HEK293 (cell line): Measurements from ENCODE around the gene HOXA3.
A peak's percentile ranks its signal among the peaks of the same experiment; 100 is the strongest.

ENCODE experiments used
- CTCF ChIA-PET: fragments of 350-600 bp; formaldehyde crosslinking; extraction: SDS; loops from one replicate; lab custom pipeline; 2021; ENCODE audit warnings: antibody characterized with exemption; lab: Yijun Ruan, JAX
- POLR2A ChIA-PET: fragments of 300-600 bp; formaldehyde crosslinking; extraction: SDS; loops from one replicate; lab custom pipeline; 2020; ENCODE audit warnings: antibody characterized with exemption, inconsistent platforms; lab: Yijun Ruan, JAX
- H3K27ac ChIP-seq: fragments of 200-500 bp; sonication (Bioruptor generic); 2 replicates; pipeline ENCODE4 v1.5.1; 2014; ENCODE audit warnings: low read depth, low read length, control low read depth, inconsistent platforms; ENCODE audit errors: extremely low read depth
- H3K36me3 ChIP-seq, 2 experiments: fragments of 200-500 bp in 1 of 2; sonication (Bioruptor generic) in 1 of 2; 1 replicate in 1 of 2; 2 replicates in 1 of 2; pipeline ENCODE4 v1.5.1; 2014 to 2017; ENCODE audit warnings: inconsistent platforms in 2 of 2, low read length in 2 of 2; ENCODE audit not compliant: control insufficient read depth in 2 of 2, insufficient read depth in 1 of 2
- H3K4me1 ChIP-seq: fragments of 200-500 bp; sonication (Bioruptor generic); 2 replicates; pipeline ENCODE4 v1.5.1; 2014; ENCODE audit warnings: mild to moderate bottlenecking, low read length, inconsistent platforms; ENCODE audit not compliant: control insufficient read depth, insufficient read depth
- H3K4me3 ChIP-seq: 2 replicates; pipeline ENCODE4 v1.5.1; 2011; ENCODE audit warnings: low read depth, mild to moderate bottlenecking, control low read depth, low read length, moderate library complexity
- H3K9me3 ChIP-seq: fragments of 200-500 bp; sonication (Bioruptor generic); 2 replicates; pipeline ENCODE4 v1.5.1; 2014; ENCODE audit warnings: low read depth, low read length, inconsistent platforms; ENCODE audit not compliant: control insufficient read depth, insufficient read depth
- BCL11A ChIP-seq: fragments of 450-650 bp; formaldehyde crosslinking; IDR thresholded peaks from 2 replicates; pipeline ENCODE4 v1.5.1; 2016; ENCODE audit warnings: low read depth, missing biosample characterization, missing genetic modification characterization
- FEZF1 ChIP-seq: fragments of 450-650 bp; formaldehyde crosslinking; IDR thresholded peaks from 2 replicates; pipeline ENCODE4 v1.5.1; 2016; ENCODE audit warnings: missing biosample characterization, missing genetic modification characterization
- IKZF3 ChIP-seq: fragments of 450-650 bp; IDR thresholded peaks from 2 replicates; pipeline ENCODE4 v1.5.0; 2018; ENCODE audit warnings: missing biosample characterization, mild to moderate bottlenecking, missing genetic modification characterization, moderate library complexity
- KLF10 ChIP-seq: fragments of 450-650 bp; IDR thresholded peaks from 2 replicates; pipeline ENCODE4 v1.5.1; 2018; ENCODE audit warnings: missing biosample characterization, mild to moderate bottlenecking, missing genetic modification characterization
- KLF16 ChIP-seq: fragments of 450-650 bp; formaldehyde crosslinking; IDR thresholded peaks from 2 replicates; pipeline ENCODE4 v1.5.1; 2017; ENCODE audit warnings: missing biosample characterization, missing genetic modification characterization
- OSR2 ChIP-seq: fragments of 450-650 bp; formaldehyde crosslinking; IDR thresholded peaks from 2 replicates; pipeline ENCODE4 v1.5.1; 2016; ENCODE audit warnings: missing biosample characterization, missing genetic modification characterization
- REPIN1 ChIP-seq: fragments of 450-650 bp; formaldehyde crosslinking; IDR thresholded peaks from 2 replicates; pipeline ENCODE4 v1.5.1; 2017; ENCODE audit warnings: missing biosample characterization, missing genetic modification characterization, low read depth
- SP3 ChIP-seq: fragments of 450-650 bp; formaldehyde crosslinking; IDR thresholded peaks from 2 replicates; pipeline ENCODE4 v1.5.1; 2016; ENCODE audit warnings: missing biosample characterization, missing genetic modification characterization
- YY2 ChIP-seq: fragments of 450-650 bp; formaldehyde crosslinking; IDR thresholded peaks from 2 replicates; pipeline ENCODE4 v1.5.1; 2016; ENCODE audit warnings: missing biosample characterization, missing genetic modification characterization
- ZBTB48 ChIP-seq: fragments of 450-650 bp; formaldehyde crosslinking; IDR thresholded peaks from 2 replicates; pipeline ENCODE4 v1.5.1; 2016; ENCODE audit warnings: missing biosample characterization, missing genetic modification characterization
- ZNF114 ChIP-seq: fragments of 450-650 bp; formaldehyde crosslinking; IDR thresholded peaks from 2 replicates; pipeline ENCODE4 v1.5.0; 2017; ENCODE audit warnings: missing biosample characterization, missing genetic modification characterization
- ZNF211 ChIP-seq: fragments of 450-650 bp; formaldehyde crosslinking; IDR thresholded peaks from 2 replicates; pipeline ENCODE4 v1.5.1; 2016; ENCODE audit warnings: low read depth, missing biosample characterization, missing genetic modification characterization
- ZNF221 ChIP-seq: fragments of 450-650 bp; formaldehyde crosslinking; IDR thresholded peaks from 2 replicates; pipeline ENCODE4 v1.5.1; 2017; ENCODE audit warnings: missing biosample characterization, missing genetic modification characterization, borderline replicate concordance
- ZNF239 ChIP-seq: fragments of 450-650 bp; formaldehyde crosslinking; IDR thresholded peaks from 2 replicates; pipeline ENCODE4 v1.5.1; 2016; ENCODE audit warnings: missing biosample characterization, missing genetic modification characterization
- ZNF311 ChIP-seq: fragments of 450-650 bp; formaldehyde crosslinking; IDR thresholded peaks from 2 replicates; pipeline ENCODE4 v1.5.1; 2017; ENCODE audit warnings: missing biosample characterization, missing genetic modification characterization, borderline replicate concordance
- ZNF548 ChIP-seq: fragments of 450-650 bp; formaldehyde crosslinking; IDR thresholded peaks from 2 replicates; pipeline ENCODE4 v1.5.1; 2016; ENCODE audit warnings: missing biosample characterization, missing genetic modification characterization
- ZNF560 ChIP-seq: fragments of 450-650 bp; formaldehyde crosslinking; IDR thresholded peaks from 2 replicates; pipeline ENCODE4 v1.5.1; 2017; ENCODE audit warnings: missing biosample characterization, missing genetic modification characterization, borderline replicate concordance
- ZNF610 ChIP-seq: fragments of 450-650 bp; formaldehyde crosslinking; IDR thresholded peaks from 2 replicates; pipeline ENCODE4 v1.5.1; 2016; ENCODE audit warnings: missing biosample characterization, missing genetic modification characterization, borderline replicate concordance
- ZNF670 ChIP-seq: fragments of 450-650 bp; formaldehyde crosslinking; IDR thresholded peaks from 2 replicates; pipeline ENCODE4 v1.5.1; 2016; ENCODE audit warnings: missing biosample characterization, missing genetic modification characterization, low read depth
- ZNF768 ChIP-seq: fragments of 450-650 bp; formaldehyde crosslinking; IDR thresholded peaks from 2 replicates; pipeline ENCODE4 v1.5.1; 2018; ENCODE audit warnings: missing biosample characterization, mild to moderate bottlenecking, missing genetic modification characterization
- ZNF776 ChIP-seq: fragments of 450-650 bp; formaldehyde crosslinking; IDR thresholded peaks from 2 replicates; pipeline ENCODE4 v1.5.0; 2017; ENCODE audit warnings: missing biosample characterization, missing genetic modification characterization, borderline replicate concordance
- TF ChIP-seq, protein P1 (sequence below): sonication (generic); formaldehyde crosslinking; IDR thresholded peaks from 2 replicates; pipeline ENCODE4 v1.8.1; 2022; ENCODE audit warnings: mild to moderate bottlenecking, moderate library complexity, missing genetic modification reagents
- TF ChIP-seq, protein P2 (sequence below): fragments of 450-650 bp; formaldehyde crosslinking; IDR thresholded peaks from 2 replicates; pipeline ENCODE4 v1.5.1; 2016; ENCODE audit warnings: missing biosample characterization, missing genetic modification characterization, borderline replicate concordance
- TF ChIP-seq, protein P3 (sequence below): fragments of 450-650 bp; formaldehyde crosslinking; conservative IDR thresholded peaks from 2 replicates; pipeline ENCODE4 v1.5.1; 2016; ENCODE audit warnings: low read depth, missing biosample characterization, missing genetic modification characterization

Gene HOXA3

DNA sequence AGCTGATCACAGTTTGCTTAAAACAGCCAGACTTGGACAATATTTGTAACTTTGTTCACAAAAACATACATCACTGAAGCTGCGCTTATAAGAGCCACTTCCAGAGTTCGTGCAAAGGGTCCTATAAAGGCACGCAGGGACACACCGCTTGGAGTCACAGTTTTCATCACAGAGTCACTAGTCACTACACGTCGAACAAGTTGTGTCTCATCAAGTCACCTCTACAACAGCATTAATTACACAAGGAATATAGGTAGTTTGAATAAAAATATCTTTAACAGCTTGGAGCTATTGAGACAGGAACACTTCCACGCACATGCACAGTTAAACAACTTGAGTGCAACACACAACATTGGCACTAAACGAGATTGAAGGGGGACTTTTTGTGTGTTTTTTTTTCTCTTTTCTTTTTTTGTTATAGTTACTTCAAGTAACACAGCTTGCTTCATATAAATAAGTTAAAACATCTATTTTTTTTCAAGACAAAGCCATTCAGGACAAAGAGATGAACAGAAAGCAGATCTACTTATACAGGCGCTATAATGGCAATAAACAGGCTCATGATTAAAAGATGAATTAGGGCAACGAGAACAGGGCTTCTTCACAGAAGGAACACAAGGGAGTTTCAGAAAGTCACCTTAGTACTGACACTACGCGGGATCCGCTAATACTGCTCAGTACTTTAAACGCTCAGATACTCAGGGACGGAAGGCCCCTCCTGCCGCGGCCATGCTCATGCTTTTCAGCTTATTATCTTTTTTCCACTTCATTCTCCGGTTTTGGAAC lies 11.1 kb downstream of the HOXA3 start:
- CTCF ChIA-PET: interaction anchor here (0.6 to 4.4 kb wide), 16 partner anchors 9 to 955 kb away, joined by 3 to 26 read pairs (median 6); partner anchors contain the start of gene HOXA4
- H3K36me3 ChIP-seq: peaks cover 0 to 58% of the 10 kb centered on the region in 2 experiments; a peak in 2 of 3 replicates
- peak overlapping the region; percentile 98 for H3K27ac ChIP-seq
- POLR2A ChIA-PET: interaction anchor here (0.6 to 1.2 kb wide), 7 partner anchors 21 to 772 kb away, joined by 3 to 6 read pairs (median 3); partner anchors contain the start of gene SKAP2
- peak overlapping the region; percentile 79 for H3K4me3 ChIP-seq
- H3K9me3 ChIP-seq: no peaks in the 10 kb centered on the region
- peaks cover 25% of the 10 kb centered on the region for H3K4me1 ChIP-seq
- TF ChIP-seq, protein P1, sequence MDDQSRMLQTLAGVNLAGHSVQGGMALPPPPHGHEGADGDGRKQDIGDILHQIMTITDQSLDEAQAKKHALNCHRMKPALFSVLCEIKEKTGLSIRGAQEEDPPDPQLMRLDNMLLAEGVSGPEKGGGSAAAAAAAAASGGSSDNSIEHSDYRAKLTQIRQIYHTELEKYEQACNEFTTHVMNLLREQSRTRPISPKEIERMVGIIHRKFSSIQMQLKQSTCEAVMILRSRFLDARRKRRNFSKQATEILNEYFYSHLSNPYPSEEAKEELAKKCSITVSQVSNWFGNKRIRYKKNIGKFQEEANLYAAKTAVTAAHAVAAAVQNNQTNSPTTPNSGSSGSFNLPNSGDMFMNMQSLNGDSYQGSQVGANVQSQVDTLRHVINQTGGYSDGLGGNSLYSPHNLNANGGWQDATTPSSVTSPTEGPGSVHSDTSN (CRISPR knock-in tag): no peak
- no peak for TF ChIP-seq ZNF114 (tag by site-specific recombination)
- no peak for TF ChIP-seq ZNF610 (tag by site-specific recombination)
- TF ChIP-seq ZNF768: no peak
- TF ChIP-seq, protein P2, sequence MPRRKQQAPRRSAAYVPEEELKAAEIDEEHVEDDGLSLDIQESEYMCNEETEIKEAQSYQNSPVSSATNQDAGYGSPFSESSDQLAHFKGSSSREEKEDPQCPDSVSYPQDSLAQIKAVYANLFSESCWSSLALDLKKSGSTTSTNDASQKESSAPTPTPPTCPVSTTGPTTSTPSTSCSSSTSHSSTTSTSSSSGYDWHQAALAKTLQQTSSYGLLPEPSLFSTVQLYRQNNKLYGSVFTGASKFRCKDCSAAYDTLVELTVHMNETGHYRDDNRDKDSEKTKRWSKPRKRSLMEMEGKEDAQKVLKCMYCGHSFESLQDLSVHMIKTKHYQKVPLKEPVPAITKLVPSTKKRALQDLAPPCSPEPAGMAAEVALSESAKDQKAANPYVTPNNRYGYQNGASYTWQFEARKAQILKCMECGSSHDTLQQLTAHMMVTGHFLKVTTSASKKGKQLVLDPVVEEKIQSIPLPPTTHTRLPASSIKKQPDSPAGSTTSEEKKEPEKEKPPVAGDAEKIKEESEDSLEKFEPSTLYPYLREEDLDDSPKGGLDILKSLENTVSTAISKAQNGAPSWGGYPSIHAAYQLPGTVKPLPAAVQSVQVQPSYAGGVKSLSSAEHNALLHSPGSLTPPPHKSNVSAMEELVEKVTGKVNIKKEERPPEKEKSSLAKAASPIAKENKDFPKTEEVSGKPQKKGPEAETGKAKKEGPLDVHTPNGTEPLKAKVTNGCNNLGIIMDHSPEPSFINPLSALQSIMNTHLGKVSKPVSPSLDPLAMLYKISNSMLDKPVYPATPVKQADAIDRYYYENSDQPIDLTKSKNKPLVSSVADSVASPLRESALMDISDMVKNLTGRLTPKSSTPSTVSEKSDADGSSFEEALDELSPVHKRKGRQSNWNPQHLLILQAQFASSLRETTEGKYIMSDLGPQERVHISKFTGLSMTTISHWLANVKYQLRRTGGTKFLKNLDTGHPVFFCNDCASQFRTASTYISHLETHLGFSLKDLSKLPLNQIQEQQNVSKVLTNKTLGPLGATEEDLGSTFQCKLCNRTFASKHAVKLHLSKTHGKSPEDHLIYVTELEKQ (tag by site-specific recombination): no peak
- TF ChIP-seq REPIN1 (tag by site-specific recombination): no peak
- no peak for TF ChIP-seq YY2 (tag by site-specific recombination)
- TF ChIP-seq OSR2 (tag by site-specific recombination): no peak
- TF ChIP-seq ZNF560 (tag by site-specific recombination): no peak
- TF ChIP-seq ZNF548: no peak
- TF ChIP-seq ZBTB48 (tag by site-specific recombination): no peak
- no peak for TF ChIP-seq IKZF3
- no peak for TF ChIP-seq FEZF1 (tag by site-specific recombination)
- no peak for TF ChIP-seq ZNF311 (tag by site-specific recombination)
- TF ChIP-seq KLF10: no peak
- TF ChIP-seq BCL11A: no peak

DNA sequence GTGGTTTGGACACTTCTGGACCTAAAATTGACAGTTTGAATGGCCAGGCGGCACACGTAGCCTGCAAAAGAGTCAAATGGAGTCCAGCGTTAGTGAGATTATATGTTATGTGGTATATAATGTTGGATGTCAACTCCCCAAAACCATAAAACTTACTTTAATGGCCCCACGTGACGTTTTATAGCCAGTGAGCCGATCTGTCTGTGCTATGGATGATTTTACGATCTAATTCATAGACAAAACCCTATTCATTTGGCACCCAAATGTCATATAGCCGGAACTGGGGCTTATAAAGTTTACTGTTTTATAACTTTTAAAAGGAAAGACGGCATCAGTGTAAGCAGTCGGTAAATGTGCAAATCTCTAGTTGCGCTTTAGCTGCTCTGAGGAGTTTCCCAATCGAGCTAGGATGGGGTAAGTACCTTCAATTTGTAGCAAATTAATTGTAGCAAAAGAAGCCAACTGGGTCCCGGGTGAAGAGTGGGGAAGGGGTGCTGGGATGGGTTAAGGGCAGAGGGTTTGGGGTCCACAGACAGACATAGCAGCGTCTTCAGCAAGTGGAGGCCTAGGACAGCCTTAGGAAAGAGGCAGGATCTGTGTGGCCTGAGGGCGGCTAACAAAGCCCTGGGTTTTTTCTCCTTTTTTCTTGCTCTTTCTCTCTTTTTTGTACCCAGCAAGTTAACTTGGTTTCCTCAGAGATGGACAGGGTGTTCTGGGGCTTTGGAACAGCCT lies 12.1 kb downstream of the HOXA3 start:
- no peak overlapping the region for H3K4me3 ChIP-seq
- H3K9me3 ChIP-seq: no peaks in the 10 kb centered on the region
- H3K4me1 ChIP-seq: peaks cover 33% of the 10 kb centered on the region
- peak overlapping the region; percentile 98 for H3K27ac ChIP-seq
- ChIA-PET POLR2A (interaction anchor here (1.3 kb wide), 1 partner anchor 21 kb away, joined by 3 read pairs; no protein-coding TSS in a partner anchor), CTCF (interaction anchor here (0.6 to 4.4 kb wide), 11 partner anchors 8 to 460 kb away, joined by 3 to 26 read pairs (median 7); partner anchors contain the start of gene HOXA4)
- H3K36me3 ChIP-seq: peaks cover 0 to 48% of the 10 kb centered on the region in 2 experiments; a peak in 1 of 3 replicates
- peak; percentile 99 for TF ChIP-seq FEZF1 (tag by site-specific recombination)
- TF ChIP-seq ZNF221 (tag by site-specific recombination): no peak
- TF ChIP-seq, protein P3, sequence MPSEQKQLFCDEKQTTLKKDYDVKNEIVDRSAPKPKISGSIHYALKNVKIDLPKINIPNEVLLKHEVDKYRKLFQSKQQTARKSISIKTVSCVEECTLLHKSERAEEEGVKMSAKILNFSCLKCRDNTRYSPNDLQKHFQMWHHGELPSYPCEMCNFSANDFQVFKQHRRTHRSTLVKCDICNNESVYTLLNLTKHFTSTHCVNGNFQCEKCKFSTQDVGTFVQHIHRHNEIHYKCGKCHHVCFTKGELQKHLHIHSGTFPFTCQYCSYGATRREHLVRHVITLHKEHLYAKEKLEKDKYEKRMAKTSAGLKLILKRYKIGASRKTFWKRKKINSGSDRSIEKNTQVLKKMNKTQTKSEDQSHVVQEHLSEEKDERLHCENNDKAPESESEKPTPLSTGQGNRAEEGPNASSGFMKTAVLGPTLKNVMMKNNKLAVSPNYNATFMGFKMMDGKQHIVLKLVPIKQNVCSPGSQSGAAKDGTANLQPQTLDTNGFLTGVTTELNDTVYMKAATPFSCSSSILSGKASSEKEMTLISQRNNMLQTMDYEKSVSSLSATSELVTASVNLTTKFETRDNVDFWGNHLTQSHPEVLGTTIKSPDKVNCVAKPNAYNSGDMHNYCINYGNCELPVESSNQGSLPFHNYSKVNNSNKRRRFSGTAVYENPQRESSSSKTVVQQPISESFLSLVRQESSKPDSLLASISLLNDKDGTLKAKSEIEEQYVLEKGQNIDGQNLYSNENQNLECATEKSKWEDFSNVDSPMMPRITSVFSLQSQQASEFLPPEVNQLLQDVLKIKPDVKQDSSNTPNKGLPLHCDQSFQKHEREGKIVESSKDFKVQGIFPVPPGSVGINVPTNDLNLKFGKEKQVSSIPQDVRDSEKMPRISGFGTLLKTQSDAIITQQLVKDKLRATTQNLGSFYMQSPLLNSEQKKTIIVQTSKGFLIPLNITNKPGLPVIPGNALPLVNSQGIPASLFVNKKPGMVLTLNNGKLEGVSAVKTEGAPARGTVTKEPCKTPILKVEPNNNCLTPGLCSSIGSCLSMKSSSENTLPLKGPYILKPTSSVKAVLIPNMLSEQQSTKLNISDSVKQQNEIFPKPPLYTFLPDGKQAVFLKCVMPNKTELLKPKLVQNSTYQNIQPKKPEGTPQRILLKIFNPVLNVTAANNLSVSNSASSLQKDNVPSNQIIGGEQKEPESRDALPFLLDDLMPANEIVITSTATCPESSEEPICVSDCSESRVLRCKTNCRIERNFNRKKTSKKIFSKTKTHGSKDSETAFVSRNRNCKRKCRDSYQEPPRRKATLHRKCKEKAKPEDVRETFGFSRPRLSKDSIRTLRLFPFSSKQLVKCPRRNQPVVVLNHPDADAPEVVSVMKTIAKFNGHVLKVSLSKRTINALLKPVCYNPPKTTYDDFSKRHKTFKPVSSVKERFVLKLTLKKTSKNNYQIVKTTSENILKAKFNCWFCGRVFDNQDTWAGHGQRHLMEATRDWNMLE (tag by site-specific recombination): 0 out of 2 replicates have a peak, but pooled peaks have one; percentile 8
- 0 out of 2 replicates have a peak, but pooled peaks have one; percentile 11 for TF ChIP-seq SP3 (tag by site-specific recombination)
- TF ChIP-seq ZNF670: no peak
- no peak for TF ChIP-seq KLF16 (tag by site-specific recombination)
- no peak for TF ChIP-seq ZNF776 (tag by site-specific recombination)
- TF ChIP-seq ZNF239 (tag by site-specific recombination): no peak
- TF ChIP-seq ZNF211 (tag by site-specific recombination): no peak
